ENCODE data around the gene RHEX. TPM values are rescaled to one million over a fixed set of nuclear protein-coding genes. Genes with fewer than 3 reads are reported as not detected.

Gene RHEX
- total RNA-seq, 4 donors from 2014 or later: 1.1 to 28.1 (median 3.5) TPM

- no peaks in the 10 kb centered on the region for H3K4me1 ChIP-seq
- H3K4me3 ChIP-seq: no peak within 1 kb of the TSS
- no peaks in the 10 kb centered on the region for H3K9me3 ChIP-seq
- H3K27ac ChIP-seq: no peak within 1 kb of the TSS
- TF ChIP-seq POLR2A (IDR thresholded peaks at IDR 0.05): no peak
- TF ChIP-seq CTCF (IDR thresholded peaks at IDR 0.05): no peak
- no peaks in the 10 kb centered on the region for H3K36me3 ChIP-seq
- no peaks in the 10 kb centered on the region for H3K27me3 ChIP-seq
- peak in 1 of 3 donors; percentile 55 for DNase-seq
Observed at GRCh38 chr1:206023695-206024094, 29.3 kb upstream of the RHEX start, which contains the start of gene CTSE. Gene CTSE, minus strand, starts transcription at chr1:206023895. Its CDS starts 104 bp downstream, at chr1:206023791.

GRCh38 chr1:206025283-206025820 lies 27.6 kb upstream of the RHEX start:
- H3K4me1 ChIP-seq: no peaks in the 10 kb centered on the region
- no peaks in the 10 kb centered on the region for H3K27me3 ChIP-seq
- H3K9me3 ChIP-seq: no peaks in the 10 kb centered on the region
- no peak for TF ChIP-seq POLR2A (IDR thresholded peaks at IDR 0.05)
- DNase-seq: no peak
- no peak overlapping the region for H3K27ac ChIP-seq
- H3K4me3 ChIP-seq: no peak overlapping the region
- no peaks in the 10 kb centered on the region for H3K36me3 ChIP-seq

- Histone ChIP-seq H3K27ac (no peak overlapping the region), H3K9me3 (no peaks in the 10 kb centered on the region), H3K36me3 (no peaks in the 10 kb centered on the region), H3K4me1 (peaks cover 0 to 10% (median 0%) of the 10 kb centered on the region in 4 donors), H3K27me3 (no peaks in the 10 kb centered on the region), H3K4me3 (no peak overlapping the region)
- TF ChIP-seq CTCF (IDR thresholded peaks at IDR 0.05): no peak
- TF ChIP-seq POLR2A (IDR thresholded peaks at IDR 0.05): no peak
- DNase-seq: no peak
Observed at GRCh38 chr1:206029484-206029883, 23.5 kb upstream of the RHEX start.

GRCh38 chr1:206030191-206030590 lies 22.8 kb upstream of the RHEX start:
- H3K36me3 ChIP-seq: no peaks in the 10 kb centered on the region
- no peaks in the 10 kb centered on the region for H3K27me3 ChIP-seq
- H3K9me3 ChIP-seq: no peaks in the 10 kb centered on the region
- TF ChIP-seq CTCF (IDR thresholded peaks at IDR 0.05): no peak
- no peak for TF ChIP-seq POLR2A (IDR thresholded peaks at IDR 0.05)
- DNase-seq: no peak
- H3K4me3 ChIP-seq: no peak overlapping the region
- H3K27ac ChIP-seq: no peak overlapping the region
- peaks cover 0 to 10% (median 0%) of the 10 kb centered on the region in 4 donors for H3K4me1 ChIP-seq

- Histone ChIP-seq H3K27ac (peak overlapping the region in 1 of 4 donors; percentile 43), H3K27me3 (no peaks in the 10 kb centered on the region), H3K4me3 (no peak overlapping the region), H3K4me1 (peaks cover 0 to 10% (median 0%) of the 10 kb centered on the region in 4 donors), H3K9me3 (no peaks in the 10 kb centered on the region), H3K36me3 (no peaks in the 10 kb centered on the region)
- DNase-seq: peak; percentile 76 to 90 (median 81)
- TF ChIP-seq POLR2A (IDR thresholded peaks at IDR 0.05) (no peak), CTCF (IDR thresholded peaks at IDR 0.05) (peak; percentile 69 to 85 (median 80))
Observed at GRCh38 chr1:206030714-206031113, 22.3 kb upstream of the RHEX start.

GRCh38 chr1:206032380-206033140 lies 20.4 kb upstream of the RHEX start:
- Histone ChIP-seq H3K36me3 (no peaks in the 10 kb centered on the region), H3K27me3 (no peaks in the 10 kb centered on the region), H3K4me3 (no peak overlapping the region), H3K4me1 (peaks cover 0 to 10% (median 0%) of the 10 kb centered on the region in 4 donors), H3K9me3 (no peaks in the 10 kb centered on the region), H3K27ac (peak overlapping the region in 1 of 4 donors; percentile 7)
- no peak for DNase-seq
- TF ChIP-seq POLR2A (IDR thresholded peaks at IDR 0.05) (no peak), CTCF (IDR thresholded peaks at IDR 0.05) (no peak)
